Thymus (tissue), 11 donors: ENCODE data around the gene TIGD3. TPM values are rescaled to one million over a fixed set of nuclear protein-coding genes. Genes with fewer than 3 reads are reported as not detected.

Experiments used
- DNase-seq, 9 donors: peaks; one replicate each; pipeline ENCODE4 v3.0.0-alpha.2; 2013; ENCODE audit warnings: low spot score in 9 of 9, low read depth in 6 of 9, missing footprints in 1 of 9
- H3K27ac ChIP-seq, 2 donors: one replicate each; pipeline ENCODE4 v1.5.1; 2013; ENCODE audit warnings: control low read depth in 1 of 2, low read depth in 1 of 2, low read length in 1 of 2, mild to moderate bottlenecking in 1 of 2, moderate library complexity in 1 of 2
- H3K27me3 ChIP-seq, 2 donors: one replicate each; pipeline ENCODE4 v1.5.1; 2013; ENCODE audit warnings: low read length in 1 of 2; ENCODE audit not compliant: control insufficient read depth in 2 of 2, insufficient read depth in 1 of 2
- H3K36me3 ChIP-seq, 2 donors: one replicate each; pipeline ENCODE4 v1.5.1; 2013; ENCODE audit warnings: low read length in 1 of 2, mild to moderate bottlenecking in 1 of 2, moderate library complexity in 1 of 2; ENCODE audit not compliant: control insufficient read depth in 2 of 2, insufficient read depth in 2 of 2
- H3K4me1 ChIP-seq, 2 donors: one replicate each; pipeline ENCODE4 v1.5.1; 2013; ENCODE audit warnings: low read length in 2 of 2; ENCODE audit not compliant: control insufficient read depth in 2 of 2, insufficient read depth in 2 of 2
- H3K4me3 ChIP-seq, 2 donors: one replicate each; pipeline ENCODE4 v1.5.1; 2013; ENCODE audit warnings: low read length in 2 of 2, control low read depth in 1 of 2, mild to moderate bottlenecking in 1 of 2
- H3K9me3 ChIP-seq, 2 donors: one replicate each; pipeline ENCODE4 v1.5.1; 2013; ENCODE audit warnings: low read length in 1 of 2, mild to moderate bottlenecking in 1 of 2; ENCODE audit not compliant: control insufficient read depth in 2 of 2, insufficient read depth in 1 of 2
- WGBS: extraction: QIAGEN DNeasy Blood & Tissue Kit; methylation state at CpG from one replicate; pipeline ENCODE4 v1.1.7; 2013; 5-methylcytosine and 5-hydroxymethylcytosine counted together
- polyA plus RNA-seq: library from polyadenylated mRNA; stranded (reverse); fragments of 200-250 nt; gene quantifications from one replicate; pipeline ENCODE4 v1.2.3, GENCODE V29; 2013
- total RNA-seq: library from RNA; stranded (reverse); fragments of 120-200 nt; gene quantifications from one replicate; pipeline ENCODE4 v1.2.4, GENCODE V29; 2013
- donor health status: healthy.

Gene TIGD3
- total and polyA plus RNA-seq, 2 donors = 1.0 to 1.9 TPM

DNA sequence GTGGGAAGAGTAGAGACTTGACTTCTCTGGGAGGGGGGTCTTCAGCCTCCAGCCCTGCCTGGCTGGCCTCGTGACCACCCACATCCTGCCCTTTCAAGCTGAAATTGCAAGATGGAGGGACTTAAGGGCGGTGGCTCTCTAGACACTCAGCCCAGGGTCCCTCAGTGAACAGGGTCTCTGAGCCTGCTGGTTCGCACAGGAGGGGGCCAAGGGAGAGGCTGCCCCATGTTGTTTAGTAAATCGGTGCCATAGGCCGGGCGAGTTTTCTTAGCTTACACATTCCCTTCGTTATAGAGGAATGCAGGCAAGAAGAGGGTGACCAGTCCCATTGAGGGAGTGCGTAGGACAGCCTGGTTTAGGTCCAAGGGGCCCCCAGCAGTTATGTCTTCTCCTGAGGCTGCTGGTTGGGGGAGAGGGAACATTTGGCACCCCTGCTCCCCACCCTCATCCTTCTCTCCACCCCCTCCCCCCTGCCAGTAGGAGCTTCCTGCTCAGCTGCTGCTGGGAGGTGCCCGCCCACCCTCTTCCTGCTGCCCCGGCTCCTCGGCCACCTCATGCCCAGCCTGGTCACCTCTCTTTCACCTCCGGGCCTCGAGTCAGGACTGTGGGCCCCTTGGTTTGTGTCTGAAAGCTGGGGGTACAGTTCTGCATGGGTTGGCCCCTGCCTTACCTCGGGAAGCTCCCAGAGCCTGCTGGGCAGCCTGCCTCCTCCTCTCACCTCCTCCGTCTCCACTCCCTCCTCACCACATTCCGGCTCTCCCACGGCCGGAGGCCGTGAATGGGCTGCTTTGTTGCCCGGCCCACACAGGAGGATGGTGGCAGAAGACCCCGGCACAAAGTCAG is 35.8 kb downstream of the TIGD3 start:
- H3K27me3 ChIP-seq = no peaks in the 10 kb centered on the region
- DNase-seq = no peak
- 85% methylated on average over 21 of the region's 21 CpGs for WGBS
- H3K36me3 ChIP-seq = peaks cover 36 to 55% of the 10 kb centered on the region in 2 donors
- H3K4me1 ChIP-seq = peaks cover 13 to 47% of the 10 kb centered on the region in 2 donors
- no peak overlapping the region for H3K4me3 ChIP-seq
- no peak overlapping the region for H3K27ac ChIP-seq
- H3K9me3 ChIP-seq = peaks cover 0 to 5% of the 10 kb centered on the region in 2 donors

- H3K9me3 ChIP-seq = peaks cover 0 to 5% of the 10 kb centered on the region in 2 donors
- no peak overlapping the region for H3K4me3 ChIP-seq
- peaks cover 42 to 61% of the 10 kb centered on the region in 2 donors for H3K36me3 ChIP-seq
- H3K27me3 ChIP-seq = no peaks in the 10 kb centered on the region
- H3K27ac ChIP-seq = no peak overlapping the region
- peaks cover 12 to 41% of the 10 kb centered on the region in 2 donors for H3K4me1 ChIP-seq
- no peak for DNase-seq
- WGBS = 95% methylated on average over 9 of the region's 9 CpGs
Measured at GRCh38 chr11:65390996-65391395, 36.4 kb downstream of the TIGD3 start.

GRCh38 chr11:65392186-65392829 is 37.8 kb downstream of the TIGD3 start:
- no peak for DNase-seq
- H3K4me3 ChIP-seq = no peak overlapping the region
- no peaks in the 10 kb centered on the region for H3K27me3 ChIP-seq
- 97% methylated on average over 13 of the region's 13 CpGs for WGBS
- H3K36me3 ChIP-seq = peaks cover 55 to 74% of the 10 kb centered on the region in 2 donors
- H3K4me1 ChIP-seq = peaks cover 7 to 32% of the 10 kb centered on the region in 2 donors
- H3K9me3 ChIP-seq = peaks cover 0 to 5% of the 10 kb centered on the region in 2 donors
- H3K27ac ChIP-seq = no peak overlapping the region

DNA sequence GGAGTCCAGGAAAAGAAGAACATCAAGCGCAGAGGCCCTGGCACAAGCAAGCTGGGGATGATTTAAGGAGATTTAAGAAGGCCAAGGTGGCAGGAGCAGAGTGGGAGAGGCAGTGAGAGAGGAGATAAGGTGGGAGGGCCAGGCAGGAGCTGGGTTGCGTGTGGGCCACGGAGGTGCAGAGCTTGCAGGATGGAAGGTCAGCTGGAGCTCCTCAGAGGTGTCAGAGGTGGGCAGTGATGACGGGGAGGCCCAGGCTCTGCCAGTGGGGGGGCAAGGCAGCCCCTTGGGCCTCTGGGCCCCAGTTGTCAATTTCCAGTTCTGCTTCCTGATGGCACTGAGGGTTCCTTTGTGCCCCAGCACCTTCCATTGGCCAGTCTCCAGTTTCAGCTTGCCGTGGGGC is 38.3 kb downstream of the TIGD3 start:
- Histone ChIP-seq H3K4me1 (peaks cover 4 to 26% of the 10 kb centered on the region in 2 donors), H3K9me3 (peaks cover 0 to 5% of the 10 kb centered on the region in 2 donors), H3K4me3 (no peak overlapping the region), H3K36me3 (peaks cover 58 to 76% of the 10 kb centered on the region in 2 donors), H3K27ac (no peak overlapping the region), H3K27me3 (no peaks in the 10 kb centered on the region)
- DNase-seq = no peak
- WGBS = 97% methylated on average over 5 of the region's 5 CpGs

DNA sequence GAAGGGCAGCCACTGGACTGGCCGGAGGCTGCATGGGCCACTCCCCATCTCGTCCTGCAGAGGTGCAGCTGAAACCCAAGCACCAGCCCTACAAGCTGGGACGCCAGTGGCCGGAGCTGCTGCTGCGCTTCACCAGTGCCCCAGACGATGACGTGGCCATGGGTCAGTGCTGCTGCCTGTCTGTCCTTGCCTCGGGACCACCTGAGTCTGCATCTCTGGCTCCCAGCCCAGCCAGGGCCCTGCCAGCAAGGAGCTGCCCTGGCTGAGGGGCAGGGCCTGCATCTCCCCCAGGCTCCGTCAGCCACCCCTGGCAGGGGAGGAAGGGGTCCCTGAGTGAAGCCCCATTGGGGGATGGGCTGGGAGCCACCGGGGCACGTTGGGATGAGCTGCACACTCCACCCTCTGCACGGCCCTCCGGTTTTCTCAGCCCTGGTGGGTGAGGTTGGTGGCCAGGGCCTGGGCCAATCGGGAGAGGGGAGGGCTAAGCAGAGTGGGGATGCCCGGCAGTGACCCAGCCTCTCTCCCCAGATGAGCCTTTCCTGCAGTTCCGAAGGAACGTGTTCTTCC is 39.0 kb downstream of the TIGD3 start:
- 98% methylated on average over 17 of the region's 17 CpGs for WGBS

DNA sequence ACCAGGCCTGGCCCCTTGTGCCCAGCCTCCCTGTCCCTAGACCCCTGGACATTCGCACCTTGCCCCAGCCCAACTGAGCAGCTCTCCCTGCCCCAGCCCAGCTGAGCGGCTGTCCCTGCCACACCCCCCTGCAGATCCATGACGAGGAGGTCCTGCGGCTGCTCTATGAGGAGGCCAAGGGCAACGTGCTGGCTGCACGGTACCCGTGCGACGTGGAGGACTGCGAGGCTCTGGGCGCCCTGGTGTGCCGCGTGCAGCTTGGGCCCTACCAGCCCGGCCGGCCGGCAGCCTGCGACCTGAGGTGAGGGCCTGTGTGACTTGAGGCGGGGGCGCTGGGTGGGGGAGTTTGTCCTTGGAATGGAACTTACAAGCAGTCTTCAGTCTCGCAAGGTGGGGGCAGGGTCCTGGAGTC is 39.6 kb downstream of the TIGD3 start:
- H3K4me1 ChIP-seq = peaks cover 0 to 14% of the 10 kb centered on the region in 2 donors
- no peak for DNase-seq
- WGBS = 96% methylated on average over 20 of the region's 20 CpGs

More for the DNA sequence above, 39.0 kb downstream of the TIGD3 start:
- Histone ChIP-seq H3K4me3 (no peak overlapping the region), H3K36me3 (peaks cover 65 to 80% of the 10 kb centered on the region in 2 donors), H3K4me1 (peaks cover 0 to 19% of the 10 kb centered on the region in 2 donors), H3K27ac (no peak overlapping the region), H3K9me3 (peaks cover 0 to 5% of the 10 kb centered on the region in 2 donors), H3K27me3 (no peaks in the 10 kb centered on the region)
- DNase-seq = no peak

GRCh38 chr11:65395961-65396530 is 41.5 kb downstream of the TIGD3 start:
- DNase-seq = no peak
- Histone ChIP-seq H3K36me3 (peaks cover 77 to 82% of the 10 kb centered on the region in 2 donors), H3K9me3 (peaks cover 0 to 5% of the 10 kb centered on the region in 2 donors), H3K4me1 (no peaks in the 10 kb centered on the region), H3K27me3 (no peaks in the 10 kb centered on the region), H3K27ac (no peak overlapping the region), H3K4me3 (no peak overlapping the region)
- WGBS = 98% methylated on average over 15 of the region's 15 CpGs

More for the DNA sequence above, 39.6 kb downstream of the TIGD3 start:
- Histone ChIP-seq H3K27ac (no peak overlapping the region), H3K27me3 (no peaks in the 10 kb centered on the region), H3K36me3 (peaks cover 66 to 82% of the 10 kb centered on the region in 2 donors), H3K9me3 (peaks cover 0 to 5% of the 10 kb centered on the region in 2 donors), H3K4me3 (no peak overlapping the region)

GRCh38 chr11:65396769-65397745 is 42.5 kb downstream of the TIGD3 start:
- Histone ChIP-seq H3K27me3 (no peaks in the 10 kb centered on the region), H3K36me3 (peaks cover 77 to 79% of the 10 kb centered on the region in 2 donors), H3K4me3 (no peak overlapping the region), H3K9me3 (peaks cover 0 to 5% of the 10 kb centered on the region in 2 donors), H3K4me1 (no peaks in the 10 kb centered on the region), H3K27ac (no peak overlapping the region)
- no peak for DNase-seq
- WGBS = 97% methylated on average over 38 of the region's 38 CpGs
